Neuron (in vitro differentiated cells): Measurements from ENCODE around the gene PGA5.

Source experiments
- H2AFZ ChIP-seq: one replicate; pipeline ENCODE4 v1.6.1; 2013; ENCODE audit warnings: low read depth, mild to moderate bottlenecking, inconsistent platforms, low read length, moderate library complexity
- H3K27me3 ChIP-seq: one replicate; pipeline ENCODE4 v1.6.1; 2013; ENCODE audit warnings: low read length; ENCODE audit not compliant: insufficient read depth
- H3K36me3 ChIP-seq: one replicate; pipeline ENCODE4 v1.6.1; 2013; ENCODE audit warnings: low read length; ENCODE audit not compliant: insufficient read depth
- H3K4me1 ChIP-seq: one replicate; pipeline ENCODE4 v1.6.1; 2013; ENCODE audit warnings: low read length; ENCODE audit not compliant: insufficient read depth
- H3K4me3 ChIP-seq: 2 replicates; pipeline ENCODE4 v1.5.1; 2013; ENCODE audit warnings: mild to moderate bottlenecking, low read length, moderate library complexity
- H3K9me3 ChIP-seq: one replicate; pipeline ENCODE4 v1.6.1; 2013; ENCODE audit warnings: low read length

Gene PGA5

GRCh38 chr11:61298663-61299244 lies 57.8 kb downstream of the PGA5 start:
- no peaks in the 10 kb centered on the region for H3K27me3 ChIP-seq
- no peak overlapping the region for H3K4me3 ChIP-seq
- peaks cover 4% of the 10 kb centered on the region for H3K9me3 ChIP-seq
- no peak overlapping the region for H2AFZ ChIP-seq
- peaks cover 29% of the 10 kb centered on the region for H3K4me1 ChIP-seq
- H3K36me3 ChIP-seq = peaks cover 67% of the 10 kb centered on the region
